Progenitor cell of endocrine pancreas (in vitro differentiated cells): ENCODE data around the gene TRIM28. TPM values are rescaled to one million over a fixed set of nuclear protein-coding genes. Genes with fewer than 3 reads are reported as not detected.

Experiments
- DNase-seq: peaks from one replicate; pipeline ENCODE4 v3.0.0; 2021; ENCODE audit warnings: low spot score; ENCODE audit not compliant: unreplicated experiment
- H3K27ac Mint-ChIP-seq: 2 replicates; pipeline ENCODE4 v1.8.0; 2021; ENCODE audit warnings: mild to moderate bottlenecking, moderate library complexity, mixed read lengths
- H3K27me3 Mint-ChIP-seq: 2 replicates; pipeline ENCODE4 v1.8.0; 2021; ENCODE audit warnings: mixed read lengths
- H3K36me3 Mint-ChIP-seq: 2 replicates; pipeline ENCODE4 v1.8.0; 2022; ENCODE audit warnings: mixed read lengths; ENCODE audit not compliant: insufficient read depth
- H3K4me1 Mint-ChIP-seq: 2 replicates; pipeline ENCODE4 v1.8.0; 2021; ENCODE audit warnings: low read depth, mixed read lengths
- H3K4me3 Mint-ChIP-seq: 2 replicates; pipeline ENCODE4 v1.8.0; 2021; ENCODE audit warnings: low read depth, mild to moderate bottlenecking, moderate library complexity, mixed read lengths
- H3K9me3 Mint-ChIP-seq: 2 replicates; pipeline ENCODE4 v1.8.0; 2021; ENCODE audit warnings: low read depth, mixed read lengths
- long read RNA-seq: library from polyadenylated mRNA; unstranded; transcript quantifications from one replicate; pipeline ENCODE4 v2.0.0, GENCODE V29; 2020
- total RNA-seq: library from RNA; stranded (reverse); gene quantifications from 2 replicates; pipeline ENCODE4 v1.2.1, GENCODE V29; 2021
- TF ChIP-seq, protein P1 (sequence below): fragments of 200-600 bp; sonication (generic); IDR thresholded peaks from one replicate; pipeline ENCODE4 v1.5.0; 2021; ENCODE audit warnings: antibody characterized with exemption, mild to moderate bottlenecking; ENCODE audit not compliant: unreplicated experiment

TRIM28 gene
- 699 and 731 TPM in 2 replicates for total RNA-seq
- long read RNA-seq, partial matches to known transcripts: 12 of 18 reads
- long read RNA-seq, other reads (novel, unspliced or antisense): 3 of 18 reads

GRCh38 chr19:58543826-58544590 is at the start of gene TRIM28:
Gene TRIM28 (plus strand): TSS chr19:58544064. CDS start chr19:58544758, 694 bp downstream.
- H3K27ac Mint-ChIP-seq: peak within 1 kb of the TSS; percentile 100
- peaks cover 15% of the 10 kb centered on the region for H3K36me3 Mint-ChIP-seq
- H3K4me3 Mint-ChIP-seq: peak within 1 kb of the TSS; percentile 96
- H3K4me1 Mint-ChIP-seq: peaks cover 21% of the 10 kb centered on the region
- peak; percentile 99 for DNase-seq
- H3K9me3 Mint-ChIP-seq: no peaks in the 10 kb centered on the region
- H3K27me3 Mint-ChIP-seq: peaks cover 13% of the 10 kb centered on the region
- TF ChIP-seq, protein P1, sequence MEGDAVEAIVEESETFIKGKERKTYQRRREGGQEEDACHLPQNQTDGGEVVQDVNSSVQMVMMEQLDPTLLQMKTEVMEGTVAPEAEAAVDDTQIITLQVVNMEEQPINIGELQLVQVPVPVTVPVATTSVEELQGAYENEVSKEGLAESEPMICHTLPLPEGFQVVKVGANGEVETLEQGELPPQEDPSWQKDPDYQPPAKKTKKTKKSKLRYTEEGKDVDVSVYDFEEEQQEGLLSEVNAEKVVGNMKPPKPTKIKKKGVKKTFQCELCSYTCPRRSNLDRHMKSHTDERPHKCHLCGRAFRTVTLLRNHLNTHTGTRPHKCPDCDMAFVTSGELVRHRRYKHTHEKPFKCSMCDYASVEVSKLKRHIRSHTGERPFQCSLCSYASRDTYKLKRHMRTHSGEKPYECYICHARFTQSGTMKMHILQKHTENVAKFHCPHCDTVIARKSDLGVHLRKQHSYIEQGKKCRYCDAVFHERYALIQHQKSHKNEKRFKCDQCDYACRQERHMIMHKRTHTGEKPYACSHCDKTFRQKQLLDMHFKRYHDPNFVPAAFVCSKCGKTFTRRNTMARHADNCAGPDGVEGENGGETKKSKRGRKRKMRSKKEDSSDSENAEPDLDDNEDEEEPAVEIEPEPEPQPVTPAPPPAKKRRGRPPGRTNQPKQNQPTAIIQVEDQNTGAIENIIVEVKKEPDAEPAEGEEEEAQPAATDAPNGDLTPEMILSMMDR: no peak

DNA sequence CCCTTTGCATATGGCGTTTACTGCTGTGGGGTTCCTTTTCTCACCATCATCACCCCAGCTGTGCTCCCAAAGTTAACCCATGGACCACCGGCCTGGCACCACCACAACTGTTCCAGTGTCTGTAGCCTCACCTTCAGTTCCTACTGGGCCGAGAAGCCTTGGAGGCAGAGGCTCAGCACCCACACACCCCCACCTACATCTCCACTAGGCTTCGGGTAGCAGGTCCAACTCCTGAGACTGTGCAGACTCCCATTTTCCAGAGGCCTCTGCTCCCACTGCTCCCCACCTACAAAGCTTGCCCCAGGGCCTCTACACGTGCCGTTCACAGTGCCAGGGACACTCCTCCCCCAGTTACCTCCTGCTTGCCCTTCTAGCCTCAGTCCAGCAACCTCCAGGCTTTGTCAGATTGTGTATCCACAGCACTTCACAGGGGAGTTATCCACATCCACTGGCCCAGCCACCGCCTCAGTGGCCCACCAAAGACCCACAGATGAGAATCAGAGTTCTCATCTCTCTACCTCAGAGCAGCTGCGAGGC is 46.2 kb upstream of the TRIM28 start:
- no peak for DNase-seq
- TF ChIP-seq, protein P1: no peak
- Mint-ChIP-seq H3K4me1 (peaks cover 8% of the 10 kb centered on the region), H3K27me3 (no peaks in the 10 kb centered on the region), H3K27ac (no peak overlapping the region), H3K9me3 (peaks cover 8% of the 10 kb centered on the region), H3K36me3 (peaks cover 3% of the 10 kb centered on the region), H3K4me3 (no peak overlapping the region)

- H3K27ac Mint-ChIP-seq: no peak overlapping the region
- DNase-seq: no peak
- H3K4me1 Mint-ChIP-seq: peaks cover 8% of the 10 kb centered on the region
- H3K27me3 Mint-ChIP-seq: no peaks in the 10 kb centered on the region
- H3K9me3 Mint-ChIP-seq: peaks cover 8% of the 10 kb centered on the region
- TF ChIP-seq, protein P1: no peak
- H3K4me3 Mint-ChIP-seq: peak overlapping the region; percentile 88
- H3K36me3 Mint-ChIP-seq: peaks cover 3% of the 10 kb centered on the region
Measured at GRCh38 chr19:58498316-58499020, 45.4 kb upstream of the TRIM28 start.

DNA sequence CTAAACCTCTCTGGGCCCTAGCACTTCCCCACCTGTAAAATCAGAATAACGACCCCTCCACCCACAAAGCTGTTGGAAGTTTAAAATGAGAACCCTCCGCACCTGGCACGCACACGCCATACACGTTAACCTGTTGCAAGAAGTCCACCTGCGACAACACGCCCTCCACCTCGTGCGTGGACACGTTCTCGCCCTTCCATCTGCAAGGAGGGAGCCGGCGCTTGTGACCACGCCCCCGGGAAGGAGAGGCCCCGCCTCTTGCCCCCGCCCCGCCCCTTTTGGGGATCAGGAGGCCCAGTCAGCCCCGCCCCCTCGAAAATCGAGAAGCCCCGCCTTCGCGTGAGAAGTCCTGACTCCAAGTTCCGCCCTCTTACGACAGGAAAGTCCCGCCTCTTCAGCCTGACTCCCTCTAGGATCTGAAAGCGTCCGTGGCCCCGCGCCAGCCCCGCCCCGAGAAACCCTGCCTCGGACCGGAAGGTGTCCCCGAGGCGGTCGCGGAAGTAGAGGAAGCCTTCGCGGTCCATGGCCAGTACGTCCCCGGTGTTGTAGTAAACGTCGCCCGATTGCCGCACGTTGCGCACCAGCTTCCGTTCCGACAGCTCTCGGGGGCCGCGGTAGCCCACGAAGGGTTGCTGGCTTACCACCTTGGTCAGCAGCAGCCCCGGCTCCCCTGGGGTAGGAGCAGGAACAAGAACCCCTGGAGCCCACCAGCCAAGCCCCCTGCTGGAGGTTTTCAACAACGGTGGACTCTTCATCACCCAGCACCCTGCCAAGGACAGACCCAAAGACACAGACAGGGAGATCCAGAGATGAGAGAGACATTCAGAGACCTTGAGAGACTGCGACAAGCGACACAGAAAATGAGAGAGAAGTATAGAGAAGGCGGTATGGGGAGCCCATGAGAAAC is 44.6 kb upstream of the TRIM28 start:
- Mint-ChIP-seq H3K4me3 (peak overlapping the region; percentile 88), H3K27me3 (no peaks in the 10 kb centered on the region), H3K4me1 (peaks cover 8% of the 10 kb centered on the region), H3K9me3 (peaks cover 8% of the 10 kb centered on the region), H3K27ac (peak overlapping the region; percentile 92), H3K36me3 (peaks cover 3% of the 10 kb centered on the region)
- peak; percentile 99 for DNase-seq
- TF ChIP-seq, protein P1: peak; percentile 50
